Left lung (tissue), 10 donors: ENCODE data around the gene BTBD9. TPM values are rescaled to one million over a fixed set of nuclear protein-coding genes. Genes with fewer than 3 reads are reported as not detected.

Source experiments
- ATAC-seq: fragments of 200-7000 bp; cut with Tn5 transposase; one replicate; pipeline ENCODE4 v1.9.1; 2020; ENCODE audit warnings: moderate library complexity
- DNase-seq, 4 donors: peaks; one replicate each; pipeline ENCODE4 v3.0.0-alpha.2; 2013 to 2020
- H3K27ac ChIP-seq, 2 donors: fragments of 200-600 bp; sonication (generic) in 1 of 2; one replicate each; pipeline versions ENCODE4 v1.5.0 to v1.8.0; 2020 to 2021
- H3K27me3 ChIP-seq, 2 donors: fragments of 200-600 bp; sonication (generic) in 1 of 2; one replicate each; pipeline versions ENCODE4 v1.5.0 to v1.8.0; 2020 to 2021
- H3K36me3 ChIP-seq, 2 donors: fragments of 200-600 bp; sonication (generic) in 1 of 2; one replicate each; pipeline versions ENCODE4 v1.5.0 to v1.8.0; 2020 to 2021
- H3K4me1 ChIP-seq, 2 donors: fragments of 200-600 bp; one replicate each; pipeline ENCODE4 v1.8.0; 2021
- H3K4me3 ChIP-seq, 2 donors: fragments of 200-600 bp; sonication (generic) in 1 of 2; one replicate each; pipeline versions ENCODE4 v1.5.0 to v1.8.0; 2020 to 2021; ENCODE audit warnings: mild to moderate bottlenecking in 1 of 2
- H3K9me3 ChIP-seq, 2 donors: fragments of 200-600 bp; sonication (generic) in 1 of 2; one replicate each; pipeline versions ENCODE4 v1.5.0 to v1.8.0; 2020 to 2021
- intact Hi-C, 2 donors: fragments of 100-400 bp; cut with DNase I; formaldehyde crosslinking; loops; one replicate each; pipeline versions ENCODE4 v1.11.2 to v1.14.2; 2022
- polyA plus RNA-seq, 6 donors: library from polyadenylated mRNA; unstranded; fragments of 120-200 nt; gene quantifications; one replicate each; pipeline ENCODE4 v1.2.1, GENCODE V29; 2013; ENCODE audit not compliant: insufficient read length in 6 of 6
- total RNA-seq, 2 donors: library from RNA; stranded (reverse); fragmentation: NEBNext Ultra II Directional; extraction: Animal tissue kit (Norgen Biotek cat#: 25700); gene quantifications; one replicate each; pipeline ENCODE4 v1.2.1, GENCODE V29; 2021
- TF ChIP-seq, protein P1 (sequence below), 2 donors: fragments of 200-600 bp; sonication (generic) in 1 of 2; IDR thresholded peaks; one replicate each; pipeline versions ENCODE4 v1.5.0 to v1.8.0; 2021; ENCODE audit warnings: antibody characterized with exemption in 2 of 2
- donor health status: DM: no; HTN: yes; CAD: no.
- donor health status: DM: no; HTN: no; CAD: no.

The BTBD9 gene
- total and polyA plus RNA-seq, 8 donors = 14.2 to 44.0 (median 16.0) TPM

DNA sequence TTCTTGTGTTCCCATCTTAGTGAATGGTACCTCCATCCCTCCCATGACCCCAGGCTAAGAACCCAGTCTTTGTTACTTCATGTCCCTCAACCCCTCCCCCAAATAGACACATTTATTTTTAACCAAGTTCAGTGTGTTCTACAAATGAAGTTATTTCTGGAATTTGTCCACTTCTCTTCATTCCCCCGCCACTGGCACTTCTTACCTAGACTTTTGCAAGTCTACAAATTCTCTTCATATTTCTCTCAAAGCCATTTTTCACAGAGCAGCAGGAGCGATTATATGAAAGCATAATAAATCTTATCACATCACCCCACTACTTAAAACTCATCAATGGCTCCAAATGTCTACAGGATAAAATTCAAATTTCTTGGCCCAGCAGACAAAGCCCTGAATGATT is 131.4 kb downstream of the BTBD9 start:
- Histone ChIP-seq H3K9me3 (no peaks in the 10 kb centered on the region), H3K4me1 (peaks cover 7 to 18% of the 10 kb centered on the region in 2 donors), H3K36me3 (no peaks in the 10 kb centered on the region), H3K4me3 (no peak overlapping the region), H3K27ac (no peak overlapping the region), H3K27me3 (no peaks in the 10 kb centered on the region)
- intact Hi-C loops = no loop called here
- ATAC-seq = no peak
- no peak for DNase-seq
- TF ChIP-seq, protein P1, sequence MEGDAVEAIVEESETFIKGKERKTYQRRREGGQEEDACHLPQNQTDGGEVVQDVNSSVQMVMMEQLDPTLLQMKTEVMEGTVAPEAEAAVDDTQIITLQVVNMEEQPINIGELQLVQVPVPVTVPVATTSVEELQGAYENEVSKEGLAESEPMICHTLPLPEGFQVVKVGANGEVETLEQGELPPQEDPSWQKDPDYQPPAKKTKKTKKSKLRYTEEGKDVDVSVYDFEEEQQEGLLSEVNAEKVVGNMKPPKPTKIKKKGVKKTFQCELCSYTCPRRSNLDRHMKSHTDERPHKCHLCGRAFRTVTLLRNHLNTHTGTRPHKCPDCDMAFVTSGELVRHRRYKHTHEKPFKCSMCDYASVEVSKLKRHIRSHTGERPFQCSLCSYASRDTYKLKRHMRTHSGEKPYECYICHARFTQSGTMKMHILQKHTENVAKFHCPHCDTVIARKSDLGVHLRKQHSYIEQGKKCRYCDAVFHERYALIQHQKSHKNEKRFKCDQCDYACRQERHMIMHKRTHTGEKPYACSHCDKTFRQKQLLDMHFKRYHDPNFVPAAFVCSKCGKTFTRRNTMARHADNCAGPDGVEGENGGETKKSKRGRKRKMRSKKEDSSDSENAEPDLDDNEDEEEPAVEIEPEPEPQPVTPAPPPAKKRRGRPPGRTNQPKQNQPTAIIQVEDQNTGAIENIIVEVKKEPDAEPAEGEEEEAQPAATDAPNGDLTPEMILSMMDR (IDR thresholded peaks at IDR 0.05) = no peak

DNA sequence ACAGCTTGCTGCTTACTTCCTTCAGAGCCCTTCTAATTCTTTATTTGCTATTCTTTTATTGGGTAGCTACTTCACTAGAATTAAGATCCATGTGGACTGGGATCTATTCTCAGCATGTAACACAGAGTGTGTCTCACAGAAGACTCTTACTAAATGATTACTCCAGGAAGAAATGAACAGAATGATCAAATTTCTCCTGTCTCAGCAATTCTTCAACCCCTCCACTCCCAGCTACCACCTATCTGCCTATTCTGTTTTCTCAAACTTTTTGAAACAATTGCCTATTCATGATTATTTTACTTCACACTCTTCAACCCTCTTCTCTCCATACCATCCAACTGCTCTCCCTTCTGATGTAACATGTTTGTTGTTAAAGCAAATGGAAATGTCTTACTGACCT is 132.6 kb downstream of the BTBD9 start:
- ATAC-seq (no peak), DNase-seq (no peak)
- Histone ChIP-seq H3K27ac (no peak overlapping the region), H3K4me1 (peaks cover 7 to 18% of the 10 kb centered on the region in 2 donors), H3K27me3 (no peaks in the 10 kb centered on the region), H3K9me3 (no peaks in the 10 kb centered on the region), H3K4me3 (no peak overlapping the region), H3K36me3 (no peaks in the 10 kb centered on the region)
- intact Hi-C loops = no loop called here
- TF ChIP-seq, protein P1 (IDR thresholded peaks at IDR 0.05) = no peak

DNA sequence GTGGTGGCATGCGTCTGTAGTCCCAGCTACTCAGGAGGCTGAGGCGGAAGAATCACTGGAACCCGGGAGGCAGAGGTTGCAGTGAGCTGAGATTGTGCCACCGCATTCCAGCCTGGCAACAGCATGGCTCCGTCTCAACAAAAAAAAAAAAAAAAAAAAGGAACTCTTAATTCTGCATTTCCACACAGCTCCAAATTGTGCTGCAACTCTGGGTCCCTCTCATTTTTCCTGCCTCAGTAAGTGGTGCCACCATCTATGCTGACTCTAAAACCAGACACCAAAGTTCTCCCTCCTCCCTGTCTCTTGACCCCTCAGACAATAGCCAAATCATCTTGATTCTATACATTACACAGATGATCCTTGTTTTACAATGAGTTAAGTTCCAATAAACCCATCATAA is 133.9 kb downstream of the BTBD9 start:
- no peak for DNase-seq
- Histone ChIP-seq H3K27ac (no peak overlapping the region), H3K27me3 (no peaks in the 10 kb centered on the region), H3K36me3 (no peaks in the 10 kb centered on the region), H3K4me3 (no peak overlapping the region), H3K9me3 (no peaks in the 10 kb centered on the region), H3K4me1 (peaks cover 7 to 18% of the 10 kb centered on the region in 2 donors)
- intact Hi-C loops = no loop called here
- TF ChIP-seq, protein P1 (IDR thresholded peaks at IDR 0.05) = no peak
- ATAC-seq = no peak

DNA sequence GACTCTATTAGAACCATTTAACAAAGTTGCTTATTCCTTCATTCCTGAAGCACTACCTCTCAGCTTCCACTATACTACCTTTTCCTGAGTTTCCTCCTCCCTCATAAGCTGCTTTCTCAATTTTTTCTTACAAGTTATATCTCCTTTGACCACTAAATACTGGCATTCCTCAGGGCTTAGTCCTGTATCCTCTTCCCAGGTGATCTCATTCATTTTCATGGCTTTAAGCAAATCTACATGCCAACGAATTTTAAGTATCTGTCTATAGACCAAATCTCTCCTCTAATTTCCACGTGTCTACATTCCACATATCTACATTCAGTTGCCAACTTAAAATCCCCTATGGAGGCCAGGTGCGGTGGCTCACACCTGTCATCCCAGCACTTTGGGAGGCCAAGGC is 134.7 kb downstream of the BTBD9 start:
- no peak overlapping the region for H3K4me3 ChIP-seq
- no peaks in the 10 kb centered on the region for H3K27me3 ChIP-seq
- ATAC-seq (no peak), DNase-seq (no peak)
- H3K36me3 ChIP-seq = no peaks in the 10 kb centered on the region
- TF ChIP-seq, protein P1 (IDR thresholded peaks at IDR 0.05) = no peak
- intact Hi-C loops = no loop called here
- no peak overlapping the region for H3K27ac ChIP-seq
- peaks cover 7 to 18% of the 10 kb centered on the region in 2 donors for H3K4me1 ChIP-seq
- H3K9me3 ChIP-seq = no peaks in the 10 kb centered on the region

DNA sequence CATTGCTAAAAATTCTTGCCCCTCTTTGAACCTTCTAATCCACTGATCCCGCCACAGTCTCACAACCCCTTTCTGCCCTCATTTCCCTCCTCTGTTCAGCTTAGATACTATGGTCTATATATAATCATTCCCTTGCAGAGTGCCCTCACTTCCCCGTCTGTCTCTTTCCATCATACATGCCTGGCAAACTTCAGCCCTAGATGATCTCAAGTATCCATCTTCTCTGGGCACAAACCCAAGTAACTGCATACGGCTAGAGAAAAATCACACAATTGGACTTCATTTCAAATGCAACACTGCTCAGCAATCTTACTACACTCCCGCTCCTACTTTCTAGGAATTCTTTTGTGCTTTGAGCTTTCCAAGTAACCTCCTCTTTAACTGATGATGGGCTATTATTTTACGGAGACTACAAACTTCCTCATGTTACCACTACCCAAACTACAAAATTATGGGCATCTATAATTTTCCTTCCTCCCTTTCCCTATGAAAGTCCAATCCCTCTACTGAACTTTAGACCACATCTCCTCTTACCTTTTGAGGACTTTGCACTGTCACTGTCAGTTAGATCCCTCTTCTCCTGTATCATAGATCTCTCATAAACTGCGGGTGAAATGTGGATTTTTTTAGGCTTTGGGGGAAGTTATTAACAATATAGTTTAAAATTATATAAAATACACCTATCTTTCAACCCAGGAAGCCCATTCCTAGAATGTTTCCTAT is 135.6 kb downstream of the BTBD9 start:
- ATAC-seq = no peak
- no peak for DNase-seq
- Histone ChIP-seq H3K4me3 (no peak overlapping the region), H3K36me3 (no peaks in the 10 kb centered on the region), H3K4me1 (peaks cover 7 to 14% of the 10 kb centered on the region in 2 donors), H3K9me3 (no peaks in the 10 kb centered on the region), H3K27me3 (no peaks in the 10 kb centered on the region), H3K27ac (no peak overlapping the region)
- intact Hi-C loops = no loop called here
- TF ChIP-seq, protein P1 (IDR thresholded peaks at IDR 0.05) = no peak
